ENCODE data around the gene PGPEP1.

- no peak for TF ChIP-seq CTCF (IDR thresholded peaks at IDR 0.05)
- TF ChIP-seq POLR2A (IDR thresholded peaks at IDR 0.05): no peak
These were observed 49.3 kb downstream of the PGPEP1 start for GRCh38 chr19:18389726-18390064.
